ENCODE measurements around the gene SPHK1. TPM values are rescaled to one million over a fixed set of nuclear protein-coding genes. Genes with fewer than 3 reads are reported as not detected.

Gene SPHK1
- total and polyA plus RNA-seq, 2 donors (not counting 3 experiments of a cell fraction or from before 2014, with no cell fraction given), result 85.6 to 97.4 TPM

DNA sequence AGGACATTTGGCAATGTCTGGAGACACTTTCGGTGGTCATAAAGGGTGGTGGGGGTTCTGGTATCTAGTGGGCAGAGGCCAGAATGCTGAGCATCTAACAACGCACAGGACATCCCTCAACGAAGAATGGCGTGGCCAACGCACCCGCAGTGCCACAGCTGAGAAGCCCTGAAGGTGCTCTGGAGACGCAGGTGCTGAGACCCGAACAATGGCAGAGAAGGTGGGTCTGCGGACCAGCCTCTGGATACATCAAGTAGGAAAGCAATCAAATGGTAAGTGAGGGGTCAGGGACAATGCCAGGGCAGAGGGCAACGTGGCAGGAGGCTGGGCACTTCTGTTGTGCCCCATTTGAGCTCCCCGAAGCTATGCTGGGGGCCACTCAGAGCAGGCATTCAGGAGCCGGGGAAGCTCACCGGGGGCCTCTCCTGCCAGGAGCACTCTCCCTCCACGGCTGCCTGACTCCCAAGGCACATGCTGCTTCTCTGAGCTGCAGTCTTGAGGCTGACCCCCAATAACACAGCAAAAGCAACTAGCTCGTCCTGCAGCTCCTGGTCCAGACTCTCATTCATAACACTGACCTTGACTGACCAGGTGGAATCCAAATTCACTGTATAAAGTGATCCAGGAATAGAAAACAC is 26.0 kb downstream of the SPHK1 start:
- no peak overlapping the region for H2AFZ ChIP-seq (ENCODE audit: low read depth, low read length)
- dilution Hi-C loops (cut with MboI; ENCODE audit: extremely low pct_ligation_motif_present, low sequenced_read_pairs), result no loop called here
- H3K4me1 ChIP-seq (ENCODE audit: control insufficient read depth, extremely low read depth, insufficient read depth, low read length), result no peaks in the 10 kb centered on the region
- no peak for DNase-seq (ENCODE audit: low read depth, low spot score)
- H3K27me3 ChIP-seq (ENCODE audit: control insufficient read depth in 2 of 2, insufficient read depth in 2 of 2, low read length in 2 of 2), result no peaks in the 10 kb centered on the region
- H3K9me1 ChIP-seq (replicated peaks; ENCODE audit: control insufficient read depth, extremely low read depth, insufficient read depth, low read length), result no peaks in the 10 kb centered on the region
- no peaks in the 10 kb centered on the region for H4K20me1 ChIP-seq (replicated peaks; ENCODE audit: control insufficient read depth, extremely low read depth, insufficient read depth, low read length)
- TF ChIP-seq MAX (IDR thresholded peaks at IDR 0.05; ENCODE audit: insufficient read depth, insufficient read length), result no peak
- intact Hi-C loops (cut with micrococcal nuclease), result no loop called here
- ChIA-PET CTCF (interaction anchor here (0.6 to 9.1 kb wide), 4 partner anchors 12 to 366 kb away, joined by 3 to 319 read pairs (median 12); partner anchors contain the start of gene UBE2O), POLR2A (no interaction called here)
- H3K9ac ChIP-seq (replicated peaks; ENCODE audit: extremely low read depth, insufficient read depth, low read length), result no peak overlapping the region
- H3K79me2 ChIP-seq (ENCODE audit: control insufficient read depth, insufficient read depth, low read length), result peaks cover 3% of the 10 kb centered on the region
- no peaks in the 10 kb centered on the region for H3K9me3 ChIP-seq (replicated peaks; ENCODE audit: control insufficient read depth, insufficient read depth, low read length)
- FAIRE-seq, result no peak
- H3K4me2 ChIP-seq (ENCODE audit: insufficient read depth, low read length), result no peak overlapping the region
- H3K36me3 ChIP-seq (ENCODE audit: control insufficient read depth in 2 of 2, extremely low read depth in 1 of 2, insufficient read depth in 2 of 2, low read length in 2 of 2), result no peaks in the 10 kb centered on the region
- H3K27ac ChIP-seq (ENCODE audit: insufficient read depth, low read depth, low read length), result no peak overlapping the region
- H3K4me3 ChIP-seq (replicated peaks in 1 of 3; ENCODE audit: insufficient read depth in 1 of 3, low read depth in 1 of 3, low read length in 3 of 3), result no peak overlapping the region
- no TSS peak for BruUV-seq (replicated peaks)

GRCh38 chr17:76411247-76411646 is 26.8 kb downstream of the SPHK1 start:
- no peak overlapping the region for H3K4me2 ChIP-seq (ENCODE audit: insufficient read depth, low read length)
- no peak overlapping the region for H3K4me3 ChIP-seq (replicated peaks in 1 of 3; ENCODE audit: insufficient read depth in 1 of 3, low read depth in 1 of 3, low read length in 3 of 3)
- H2AFZ ChIP-seq (ENCODE audit: low read depth, low read length), result no peak overlapping the region
- no peaks in the 10 kb centered on the region for H3K4me1 ChIP-seq (ENCODE audit: control insufficient read depth, extremely low read depth, insufficient read depth, low read length)
- H4K20me1 ChIP-seq (replicated peaks; ENCODE audit: control insufficient read depth, extremely low read depth, insufficient read depth, low read length), result no peaks in the 10 kb centered on the region
- peaks cover 4% of the 10 kb centered on the region for H3K79me2 ChIP-seq (ENCODE audit: control insufficient read depth, insufficient read depth, low read length)
- FAIRE-seq (no peak), DNase-seq (ENCODE audit: low read depth, low spot score) (no peak)
- H3K27ac ChIP-seq (ENCODE audit: insufficient read depth, low read depth, low read length), result no peak overlapping the region
- ChIA-PET POLR2A (interaction anchor here (0.6 kb wide), 1 partner anchor 12 kb away, joined by 3 read pairs; no protein-coding TSS in a partner anchor), CTCF (interaction anchor here (2.2 to 9.1 kb wide), 3 partner anchors 13 to 45 kb away, joined by 10 to 319 read pairs (median 13); partner anchors contain the start of gene UBE2O)
- TF ChIP-seq MYC (IDR thresholded peaks at IDR 0.05; ENCODE audit: low read depth, low read length) (no peak), JUN (IDR thresholded peaks at IDR 0.05; ENCODE audit: borderline replicate concordance, insufficient read depth, insufficient read length, low read depth) (no peak), POLR2AphosphoS5 (IDR thresholded peaks at IDR 0.05; ENCODE audit: insufficient read depth, low read depth, low read length) (no peak), POLR2A (IDR thresholded peaks at IDR 0.05; ENCODE audit: low read depth, low read length) (no peak), FOS (IDR thresholded peaks at IDR 0.05; ENCODE audit: borderline replicate concordance, insufficient read depth, low read length) (no peak), CTCF (IDR thresholded peaks at IDR 0.05; ENCODE audit: extremely low read depth in 1 of 2, insufficient read depth in 1 of 2, low read depth in 1 of 2, low read length in 2 of 2) (no peak), EZH2 (IDR thresholded peaks at IDR 0.05; ENCODE audit: borderline replicate concordance, low read depth, low read length, severe bottlenecking) (no peak), GATA2 (IDR thresholded peaks at IDR 0.05; ENCODE audit: insufficient read depth, insufficient read length, low read depth, low read length) (no peak), MAX (IDR thresholded peaks at IDR 0.05; ENCODE audit: insufficient read depth, insufficient read length) (no peak)
- intact Hi-C loops (cut with micrococcal nuclease) (no loop called here), dilution Hi-C loops (cut with MboI; ENCODE audit: extremely low pct_ligation_motif_present, low sequenced_read_pairs) (no loop called here)
- no peak overlapping the region for H3K9ac ChIP-seq (replicated peaks; ENCODE audit: extremely low read depth, insufficient read depth, low read length)
- no TSS peak for BruUV-seq (replicated peaks)
- H3K9me3 ChIP-seq (replicated peaks; ENCODE audit: control insufficient read depth, insufficient read depth, low read length), result no peaks in the 10 kb centered on the region
- H3K36me3 ChIP-seq (ENCODE audit: control insufficient read depth in 2 of 2, extremely low read depth in 1 of 2, insufficient read depth in 2 of 2, low read length in 2 of 2), result no peaks in the 10 kb centered on the region
- no peaks in the 10 kb centered on the region for H3K9me1 ChIP-seq (replicated peaks; ENCODE audit: control insufficient read depth, extremely low read depth, insufficient read depth, low read length)
- no peaks in the 10 kb centered on the region for H3K27me3 ChIP-seq (ENCODE audit: control insufficient read depth in 2 of 2, insufficient read depth in 2 of 2, low read length in 2 of 2)

Measured in endothelial cell of umbilical vein (primary cell).